H1 (cell line): Measurements from ENCODE around the gene CNBD2. TPM values are rescaled to one million over a fixed set of nuclear protein-coding genes. Genes with fewer than 3 reads are reported as not detected.

Source experiments
- CTCF ChIA-PET: fragments of 300-600 bp; sonication (Branson Sonifier 250); formaldehyde crosslinking; loops from one replicate; lab custom pipeline; 2021; ENCODE audit not compliant: partially characterized antibody; lab: Charles Lee
- POLR2A ChIA-PET: fragments of 300-600 bp; sonication (Branson Sonifier 250); formaldehyde crosslinking; loops from one replicate; lab custom pipeline; 2021; ENCODE audit warnings: inconsistent platforms; ENCODE audit not compliant: partially characterized antibody; lab: Charles Lee
- DNase-seq, 2 experiments: peaks; one replicate each; pipeline versions ENCODE4 v3.0.0 to v3.0.0-alpha.2; 2010 to 2022; ENCODE audit warnings: low spot score in 2 of 2, low read depth in 1 of 2, mixed read lengths in 1 of 2
- FAIRE-seq: peaks from 2 replicates; lab custom pipeline; 2011; peaks lifted over from hg19 to GRCh38; lab: Jason Lieb, UNC
- H2AFZ ChIP-seq: 2 replicates; pipeline ENCODE4 v1.8.1; 2012; ENCODE audit warnings: low read length, inconsistent platforms
- H2AK5ac ChIP-seq: 2 replicates; pipeline ENCODE4 v1.6.1; 2013; ENCODE audit warnings: low read depth, low read length
- H2BK120ac ChIP-seq: replicated peaks from 2 replicates; pipeline ENCODE3; 2013; ENCODE audit warnings: low read depth, low read length, inconsistent platforms
- H2BK12ac ChIP-seq: 2 replicates; pipeline ENCODE4 v1.6.1; 2013; ENCODE audit warnings: low read depth, low read length
- H2BK15ac ChIP-seq: 2 replicates; pipeline ENCODE4 v1.6.1; 2013; ENCODE audit warnings: low read length
- H2BK20ac ChIP-seq: 2 replicates; pipeline ENCODE4 v1.6.1; 2013; ENCODE audit warnings: low read length
- H2BK5ac ChIP-seq: 2 replicates; pipeline ENCODE4 v1.6.1; 2013; ENCODE audit warnings: low read depth, low read length
- H3K14ac ChIP-seq: 2 replicates; pipeline ENCODE4 v1.6.1; 2013; ENCODE audit warnings: inconsistent platforms; ENCODE audit not compliant: insufficient read length
- H3K18ac ChIP-seq: 2 replicates; pipeline ENCODE4 v1.6.1; 2013; ENCODE audit warnings: low read length; ENCODE audit errors: extremely low read depth
- H3K23ac ChIP-seq: 2 replicates; pipeline ENCODE4 v1.6.1; 2013; ENCODE audit warnings: inconsistent platforms; ENCODE audit not compliant: insufficient read length
- H3K23me2 ChIP-seq: 2 replicates; pipeline ENCODE4 v1.6.1; 2013; ENCODE audit warnings: low read depth, low read length
- H3K27ac ChIP-seq: 2 replicates; pipeline ENCODE4 v1.6.1; 2011; ENCODE audit warnings: low read depth, low read length, inconsistent platforms
- H3K27me3 ChIP-seq, 4 experiments: replicated peaks in 1 of 4; 1 replicate in 1 of 4; 2 replicates in 3 of 4; pipeline versions ENCODE4 v1.6.1 to v1.8.1; 2011 to 2013; ENCODE audit warnings: low read length in 3 of 4, mild to moderate bottlenecking in 3 of 4, inconsistent platforms in 2 of 4, mixed read lengths in 2 of 4, moderate library complexity in 1 of 4; ENCODE audit not compliant: control insufficient read depth in 3 of 4, insufficient read depth in 3 of 4; ENCODE audit errors: extremely low read depth in 1 of 4
- H3K36me3 ChIP-seq, 4 experiments: 2 replicates each; pipeline versions ENCODE4 v1.6.1 to v1.8.1; 2011 to 2013; ENCODE audit warnings: mild to moderate bottlenecking in 4 of 4, low read length in 3 of 4, moderate library complexity in 2 of 4, control low read depth in 1 of 4, inconsistent platforms in 1 of 4; ENCODE audit not compliant: insufficient read depth in 4 of 4, control insufficient read depth in 2 of 4
- H3K4ac ChIP-seq: replicated peaks from 2 replicates; pipeline ENCODE3; 2013; ENCODE audit warnings: low read length, low read depth, mixed read lengths, inconsistent platforms; ENCODE audit not compliant: insufficient read length
- H3K4me1 ChIP-seq, 4 experiments: replicated peaks in 1 of 4; 1 replicate in 1 of 4; 2 replicates in 3 of 4; pipeline versions ENCODE4 v1.6.1 to v1.8.1; 2011 to 2013; ENCODE audit warnings: low read length in 3 of 4, inconsistent platforms in 2 of 4, mixed read lengths in 1 of 4; ENCODE audit not compliant: insufficient read depth in 4 of 4, control insufficient read depth in 3 of 4
- H3K4me2 ChIP-seq, 2 experiments: 2 replicates each; pipeline versions ENCODE4 v1.6.1 to v1.8.1; 2011 to 2013; ENCODE audit warnings: low read depth in 2 of 2, low read length in 2 of 2, control low read depth in 1 of 2, inconsistent platforms in 1 of 2, mild to moderate bottlenecking in 1 of 2; ENCODE audit not compliant: insufficient read depth in 1 of 2
- H3K4me3 ChIP-seq, 4 experiments: fragments of 200-600, 300-600 bp in 1 of 4; sonication (generic), shearing (Covaris generic), sonication (Bioruptor Twin) in 1 of 4; 2 replicates each; pipeline versions ENCODE4 v1.5.1 to v1.8.1; 2011 to 2016; ENCODE audit warnings: low read length in 4 of 4, low read depth in 3 of 4, control low read depth in 2 of 4, inconsistent platforms in 2 of 4, mild to moderate bottlenecking in 2 of 4, mixed read lengths in 1 of 4, moderate library complexity in 1 of 4; ENCODE audit not compliant: insufficient read depth in 2 of 4; ENCODE audit errors: extremely low read depth in 1 of 4
- H3K56ac ChIP-seq: replicated peaks from 2 replicates; pipeline ENCODE3; 2013; ENCODE audit warnings: low read depth, mild to moderate bottlenecking, mixed read lengths, low read length, inconsistent platforms; ENCODE audit not compliant: insufficient read length
- H3K79me1 ChIP-seq: 2 replicates; pipeline ENCODE4 v1.6.1; 2013; ENCODE audit warnings: low read depth, low read length, control low read depth
- H3K79me2 ChIP-seq, 2 experiments: 2 replicates each; pipeline versions ENCODE4 v1.6.1 to v1.8.1; 2012 to 2013; ENCODE audit warnings: low read length in 2 of 2, mild to moderate bottlenecking in 2 of 2, inconsistent platforms in 1 of 2; ENCODE audit not compliant: insufficient read depth in 2 of 2, control insufficient read depth in 1 of 2
- H3K9ac ChIP-seq, 4 experiments: replicated peaks in 1 of 4; 1 replicate in 1 of 4; 2 replicates in 3 of 4; pipeline versions ENCODE4 v1.6.1 to v1.8.1; 2011 to 2013; ENCODE audit warnings: low read depth in 3 of 4, low read length in 3 of 4, control low read depth in 2 of 4, mild to moderate bottlenecking in 2 of 4, moderate library complexity in 2 of 4, inconsistent platforms in 1 of 4; ENCODE audit errors: extremely low read depth in 1 of 4
- H3K9me3 ChIP-seq, 2 experiments: 2 replicates each; pipeline versions ENCODE4 v1.6.1 to v1.8.1; 2012 to 2013; ENCODE audit warnings: mild to moderate bottlenecking in 2 of 2, moderate library complexity in 2 of 2, control low read depth in 1 of 2, inconsistent platforms in 1 of 2, low read depth in 1 of 2, low read length in 1 of 2, mixed read lengths in 1 of 2; ENCODE audit not compliant: insufficient read depth in 2 of 2
- H4K20me1 ChIP-seq, 2 experiments: replicated peaks in 1 of 2; 2 replicates each; pipeline versions ENCODE3 to v1.8.1; 2011 to 2013; ENCODE audit warnings: inconsistent platforms in 2 of 2, low read length in 2 of 2, mild to moderate bottlenecking in 1 of 2; ENCODE audit not compliant: insufficient read depth in 2 of 2, control insufficient read depth in 1 of 2
- H4K5ac ChIP-seq: 2 replicates; pipeline ENCODE4 v1.6.1; 2013; ENCODE audit warnings: low read length, low read depth, mixed read lengths, inconsistent platforms; ENCODE audit not compliant: insufficient read length
- H4K8ac ChIP-seq: 2 replicates; pipeline ENCODE4 v1.8.0; 2013; ENCODE audit warnings: mild to moderate bottlenecking, moderate library complexity, low read length, inconsistent platforms; ENCODE audit not compliant: insufficient read depth; ENCODE audit errors: extremely low read depth
- H4K91ac ChIP-seq: replicated peaks from 2 replicates; pipeline ENCODE3; 2013; ENCODE audit warnings: low read length, mixed read lengths, inconsistent platforms; ENCODE audit not compliant: insufficient read length
- BACH1 ChIP-seq: IDR thresholded peaks from 2 replicates; pipeline ENCODE4 v1.6.1; 2012; ENCODE audit warnings: low read length, improper control_type of control experiment
- CHD1 ChIP-seq: IDR thresholded peaks from 2 replicates; pipeline ENCODE4 v1.6.1; 2012; ENCODE audit warnings: low read depth, low read length, improper control_type of control experiment
- MAFK ChIP-seq: IDR thresholded peaks from 2 replicates; pipeline ENCODE4 v1.6.1; 2012; ENCODE audit warnings: low read depth, mild to moderate bottlenecking, improper control_type of control experiment, low read length
- RAD21 ChIP-seq, 2 experiments: IDR thresholded peaks in 1 of 2; conservative IDR thresholded peaks in 1 of 2; 2 replicates each; pipeline ENCODE4 v1.6.1; 2011; ENCODE audit warnings: low read depth in 2 of 2, low read length in 2 of 2, improper control_type of control experiment in 1 of 2, inconsistent platforms in 1 of 2, mild to moderate bottlenecking in 1 of 2, moderate library complexity in 1 of 2
- RXRA ChIP-seq: IDR thresholded peaks from 2 replicates; pipeline ENCODE4 v1.6.1; 2011; ENCODE audit warnings: low read depth, mild to moderate bottlenecking, low read length, moderate library complexity; ENCODE audit not compliant: insufficient read depth
- SP4 ChIP-seq: IDR thresholded peaks from 2 replicates; pipeline ENCODE4 v1.6.1; 2012; ENCODE audit warnings: low read length, inconsistent platforms
- USF2 ChIP-seq: IDR thresholded peaks from 2 replicates; pipeline ENCODE4 v1.6.1; 2011; ENCODE audit warnings: low read length, improper control_type of control experiment
- WGBS, 2 experiments: shearing (Covaris generic) in 1 of 2; methylation state at CpG; one replicate each; pipeline versions ENCODE4 v1.1.6 to v1.1.7; 2013 to 2015; ENCODE audit warnings: low lambda C conversion rate in 2 of 2, mixed read lengths in 2 of 2, inconsistent platforms in 1 of 2, low coverage in 1 of 2, missing lambda C conversion rate in 1 of 2; ENCODE audit not compliant: insufficient replicate concordance in 2 of 2, insufficient coverage in 1 of 2, insufficient read length in 1 of 2; ENCODE audit errors: extremely low coverage in 1 of 2, missing lambda C conversion rate in 1 of 2; 5-methylcytosine and 5-hydroxymethylcytosine counted together
- polyA plus RNA-seq, 7 experiments: library from polyadenylated mRNA; depleted of rRNA in 3 of 7; stranded (reverse) in 5 of 7; unstranded in 2 of 7; fragments of >200 nt in 5 of 7; fragments of 200-250 nt in 2 of 7; gene quantifications; 1 replicate in 5 of 7; 2 replicates in 1 of 7; 4 replicates in 1 of 7; pipeline versions ENCODE4 v1.2.1 to v1.2.3, GENCODE V29; 2011 to 2013; ENCODE audit warnings: missing spikeins in 2 of 7, mixed read lengths in 2 of 7
- total RNA-seq: library from RNA; stranded (reverse); fragmentation: NEBNext Ultra II Directional; extraction: Animal tissue kit (Norgen Biotek cat#: 25700); gene quantifications from 2 replicates; pipeline ENCODE4 v1.2.1, GENCODE V29; 2021
- TF ChIP-seq, protein P1 (sequence below), 3 experiments: IDR thresholded peaks; 1 replicate in 2 of 3; 2 replicates in 1 of 3; pipeline versions ENCODE4 v1.5.1 to v1.6.1; 2011; ENCODE audit warnings: low read length in 3 of 3, mild to moderate bottlenecking in 3 of 3, inconsistent platforms in 2 of 3, low read depth in 1 of 3, moderate library complexity in 1 of 3; ENCODE audit not compliant: insufficient read depth in 1 of 3; ENCODE audit errors: control extremely low read depth in 1 of 3

CNBD2 gene
- total and polyA plus RNA-seq, 2 of the 8 experiments (the other 6 are each of a cell fraction or from before 2014, with no cell fraction given) = 2.6 to 4.5 TPM

- Histone ChIP-seq H3K14ac (no peak overlapping the region), H3K9me3 (no peaks in the 10 kb centered on the region), H3K9ac (no peak overlapping the region), H3K23me2 (no peaks in the 10 kb centered on the region), H2BK120ac (no peak overlapping the region), H3K4ac (no peak overlapping the region), H3K27me3 (no peaks in the 10 kb centered on the region), H2AK5ac (no peak overlapping the region), H4K20me1 (no peaks in the 10 kb centered on the region), H4K8ac (no peak overlapping the region), H3K23ac (no peak overlapping the region), H2BK15ac (no peak overlapping the region), H3K4me2 (no peak overlapping the region), H3K27ac (no peak overlapping the region), H3K4me3 (no peak overlapping the region), H3K4me1 (no peaks in the 10 kb centered on the region; a peak in 1 of 7 replicates), H3K36me3 (no peaks in the 10 kb centered on the region), H4K5ac (no peak overlapping the region), H3K79me2 (no peaks in the 10 kb centered on the region), H3K18ac (no peak overlapping the region), H2BK5ac (no peak overlapping the region), H2BK20ac (no peak overlapping the region), H4K91ac (no peak overlapping the region), H3K56ac (no peak overlapping the region), H3K79me1 (no peaks in the 10 kb centered on the region), H2BK12ac (no peak overlapping the region), H2AFZ (no peak overlapping the region)
- POLR2A ChIA-PET = interaction anchor here (1.1 to 1.8 kb wide), 2 partner anchors 38 to 138 kb away, joined by 3 to 5 read pairs; partner anchors contain the start of gene SCAND1
- FAIRE-seq (peak; percentile 45), DNase-seq (no peak)
- CTCF ChIA-PET = interaction anchor here (0.6 to 11.8 kb wide), 61 partner anchors 12 to 687 kb away, joined by 3 to 244 read pairs (median 5); partner anchors contain the start of genes CNBD2 and SCAND1
- WGBS, 2 experiments = 18% methylated on average over 4 of the region's 6 CpGs; no CpG with 5 or more reads in 1 of the 2 experiments
- TF ChIP-seq, protein P1, sequence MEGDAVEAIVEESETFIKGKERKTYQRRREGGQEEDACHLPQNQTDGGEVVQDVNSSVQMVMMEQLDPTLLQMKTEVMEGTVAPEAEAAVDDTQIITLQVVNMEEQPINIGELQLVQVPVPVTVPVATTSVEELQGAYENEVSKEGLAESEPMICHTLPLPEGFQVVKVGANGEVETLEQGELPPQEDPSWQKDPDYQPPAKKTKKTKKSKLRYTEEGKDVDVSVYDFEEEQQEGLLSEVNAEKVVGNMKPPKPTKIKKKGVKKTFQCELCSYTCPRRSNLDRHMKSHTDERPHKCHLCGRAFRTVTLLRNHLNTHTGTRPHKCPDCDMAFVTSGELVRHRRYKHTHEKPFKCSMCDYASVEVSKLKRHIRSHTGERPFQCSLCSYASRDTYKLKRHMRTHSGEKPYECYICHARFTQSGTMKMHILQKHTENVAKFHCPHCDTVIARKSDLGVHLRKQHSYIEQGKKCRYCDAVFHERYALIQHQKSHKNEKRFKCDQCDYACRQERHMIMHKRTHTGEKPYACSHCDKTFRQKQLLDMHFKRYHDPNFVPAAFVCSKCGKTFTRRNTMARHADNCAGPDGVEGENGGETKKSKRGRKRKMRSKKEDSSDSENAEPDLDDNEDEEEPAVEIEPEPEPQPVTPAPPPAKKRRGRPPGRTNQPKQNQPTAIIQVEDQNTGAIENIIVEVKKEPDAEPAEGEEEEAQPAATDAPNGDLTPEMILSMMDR (IDR thresholded peaks at IDR 0.05; ENCODE audit: control extremely low read depth in 1 of 3, insufficient read depth in 1 of 3, low read depth in 1 of 3, low read length in 3 of 3) = peak; percentile 45 to 84 (median 81)
- TF ChIP-seq SP4 (no peak), BACH1 (no peak), RAD21 (IDR thresholded peaks at IDR 0.05 in 1 of 2, conservative IDR thresholded peaks at IDR 0.05 in 1 of 2; ENCODE audit: low read depth in 2 of 2, low read length in 2 of 2) (peak; percentile 69 to 76), RXRA (no peak), USF2 (no peak), CHD1 (no peak), MAFK (0 out of 2 replicates have a peak, but pooled peaks have one; percentile 19)
Observed at GRCh38 chr20:35992713-35993335, 24.4 kb downstream of the CNBD2 start.
